Neural cell (in vitro differentiated cells): ENCODE results near the gene TET2. TPM values are rescaled to one million over a fixed set of nuclear protein-coding genes. Genes with fewer than 3 reads are reported as not detected.
A peak's percentile ranks its signal among the peaks of the same experiment; 100 is the strongest.

ENCODE experiments used
- H2AFZ ChIP-seq: fragments of 200-600, 300-800 bp; sonication (generic), shearing (Covaris generic); 2 replicates; pipeline ENCODE4 v1.6.0; 2014; ENCODE audit warnings: low read depth, mild to moderate bottlenecking, antibody characterized with exemption, low read length, moderate library complexity
- H3F3A ChIP-seq: fragments of 200-600 bp; shearing (Covaris generic); 2 replicates; pipeline ENCODE4 v1.6.1; 2016; ENCODE audit warnings: mild to moderate bottlenecking, moderate library complexity, mixed read lengths, antibody characterized with exemption, low read length; ENCODE audit not compliant: insufficient read depth, poor library complexity, severe bottlenecking
- H3K27ac ChIP-seq: fragments of 200-600, 300-800 bp; sonication (generic), shearing (Covaris generic); 2 replicates; pipeline ENCODE4 v1.5.1; 2014; ENCODE audit warnings: mild to moderate bottlenecking, low read length, moderate library complexity
- H3K27me3 ChIP-seq: fragments of 300-800, 200-600 bp; sonication (generic), shearing (Covaris generic); 2 replicates; pipeline ENCODE4 v1.6.0; 2014; ENCODE audit warnings: mild to moderate bottlenecking, low read depth, low read length, moderate library complexity; ENCODE audit not compliant: insufficient read depth
- H3K36me3 ChIP-seq: fragments of 300-800, 200-600 bp; sonication (generic), shearing (Covaris generic); 2 replicates; pipeline ENCODE4 v1.5.1; 2014; ENCODE audit warnings: mild to moderate bottlenecking, antibody characterized with exemption, low read length, moderate library complexity; ENCODE audit not compliant: insufficient read depth
- H3K4me2 ChIP-seq: fragments of 300-800, 200-600 bp; sonication (generic), shearing (Covaris generic); 2 replicates; pipeline ENCODE4 v1.6.0; 2014; ENCODE audit warnings: mild to moderate bottlenecking, low read length
- H3K4me3 ChIP-seq: fragments of 300-800, 200-600 bp; sonication (generic), shearing (Covaris generic); 2 replicates; pipeline ENCODE4 v1.5.1; 2014; ENCODE audit warnings: mild to moderate bottlenecking, low read length, moderate library complexity
- H3K79me2 ChIP-seq: fragments of 200-600 bp; shearing (Covaris generic); replicated peaks from 2 replicates; pipeline ENCODE4 v1.6.0; 2014; ENCODE audit warnings: mild to moderate bottlenecking, low read length, moderate library complexity; ENCODE audit not compliant: insufficient read depth
- H3K9ac ChIP-seq: fragments of 300-800, 200-600 bp; sonication (generic), shearing (Covaris generic); 2 replicates; pipeline ENCODE4 v1.6.1; 2016; ENCODE audit warnings: mild to moderate bottlenecking, low read length, mixed read lengths
- H3K9me2 ChIP-seq: fragments of 200-600 bp; shearing (Covaris generic); 2 replicates; pipeline ENCODE4 v1.6.1; 2016; ENCODE audit warnings: mild to moderate bottlenecking, low read length, mixed read lengths; ENCODE audit not compliant: insufficient read depth
- H3K9me3 ChIP-seq: fragments of 200-600, 300-800 bp; sonication (generic), shearing (Covaris generic); 2 replicates; pipeline ENCODE4 v1.6.1; 2016; ENCODE audit warnings: mild to moderate bottlenecking, mixed run types, low read length, moderate library complexity, mixed read lengths
- H4K20me1 ChIP-seq: fragments of 200-600 bp; shearing (Covaris generic); 2 replicates; pipeline ENCODE4 v1.6.1; 2016; ENCODE audit warnings: mild to moderate bottlenecking, mixed run types; ENCODE audit not compliant: insufficient read depth
- CTCF ChIP-seq: fragments of 450-650 bp; IDR thresholded peaks from 2 replicates; pipeline ENCODE4 v1.5.1; 2014; ENCODE audit warnings: antibody characterized with exemption, mild to moderate bottlenecking, moderate library complexity; ENCODE audit not compliant: poor library complexity, severe bottlenecking
- EP300 ChIP-seq: fragments of 450-650 bp; conservative IDR thresholded peaks from 2 replicates; pipeline ENCODE4 v1.6.1; 2014; ENCODE audit warnings: antibody characterized with exemption, mild to moderate bottlenecking, moderate library complexity; ENCODE audit not compliant: poor library complexity, severe bottlenecking
- EZH2 ChIP-seq: fragments of 200-600, 300-800 bp; shearing (Covaris generic), sonication (generic); IDR thresholded peaks from 2 replicates; pipeline ENCODE4 v1.6.1; 2014; ENCODE audit warnings: antibody characterized with exemption, low read length, borderline replicate concordance, mild to moderate bottlenecking; ENCODE audit not compliant: insufficient read depth, poor library complexity, severe bottlenecking
- MXI1 ChIP-seq: fragments of 450-650 bp; conservative IDR thresholded peaks from 2 replicates; pipeline ENCODE4 v1.6.1; 2014; ENCODE audit warnings: antibody characterized with exemption, mild to moderate bottlenecking; ENCODE audit not compliant: poor library complexity, severe bottlenecking
- POLR2AphosphoS5 ChIP-seq: IDR thresholded peaks from 2 replicates; pipeline ENCODE4 v1.6.1; 2012
- RAD21 ChIP-seq: fragments of 450-650 bp; conservative IDR thresholded peaks from 2 replicates; pipeline ENCODE4 v1.6.1; 2014; ENCODE audit warnings: antibody characterized with exemption, mild to moderate bottlenecking, moderate library complexity
- REST ChIP-seq: IDR thresholded peaks from 2 replicates; pipeline ENCODE4 v1.6.1; 2012; ENCODE audit warnings: borderline replicate concordance
- SMC3 ChIP-seq: fragments of 450-650 bp; conservative IDR thresholded peaks from 2 replicates; pipeline ENCODE4 v1.6.1; 2014; ENCODE audit warnings: antibody characterized with exemption, mild to moderate bottlenecking, moderate library complexity; ENCODE audit not compliant: poor library complexity
- TAF1 ChIP-seq: IDR thresholded peaks from 2 replicates; pipeline ENCODE4 v1.6.1; 2012; ENCODE audit warnings: low read depth
- polyA plus RNA-seq: library from polyadenylated mRNA; depleted of rRNA; stranded (reverse); fragments of >200 nt; gene quantifications from 2 replicates; pipeline ENCODE4 v1.2.3, GENCODE V29; 2014

Gene TET2
- polyA plus RNA-seq, 1 donor from 2014 or later, result 27.1 TPM

- Histone ChIP-seq H3K9ac (peak overlapping the region; percentile 9), H4K20me1 (no peaks in the 10 kb centered on the region), H3K4me3 (no peak overlapping the region), H3K9me2 (no peaks in the 10 kb centered on the region), H3F3A (peaks cover 3% of the 10 kb centered on the region), H3K4me2 (no peak overlapping the region), H3K27ac (peak overlapping the region; percentile 64), H3K79me2 (peaks cover 58% of the 10 kb centered on the region), H2AFZ (no peak overlapping the region), H3K36me3 (no peaks in the 10 kb centered on the region), H3K27me3 (no peaks in the 10 kb centered on the region), H3K9me3 (no peaks in the 10 kb centered on the region)
- no peak for TF ChIP-seq RAD21
- TF ChIP-seq MXI1, result no peak
- TF ChIP-seq TAF1, result no peak
Observed at GRCh38 chr4:105215609-105216313, 69.1 kb downstream of the TET2 start.

- no peaks in the 10 kb centered on the region for H4K20me1 ChIP-seq
- H2AFZ ChIP-seq, result no peak overlapping the region
- peak overlapping the region; percentile 95 for H3K27ac ChIP-seq
- no peaks in the 10 kb centered on the region for H3K27me3 ChIP-seq
- H3K36me3 ChIP-seq, result no peaks in the 10 kb centered on the region
- peak overlapping the region; percentile 59 for H3K9ac ChIP-seq
- no peaks in the 10 kb centered on the region for H3K9me3 ChIP-seq
- peaks cover 6% of the 10 kb centered on the region for H3F3A ChIP-seq
- peak overlapping the region; percentile 54 for H3K4me3 ChIP-seq
- peak overlapping the region; percentile 81 for H3K4me2 ChIP-seq
- H3K9me2 ChIP-seq, result no peaks in the 10 kb centered on the region
- peaks cover 39% of the 10 kb centered on the region for H3K79me2 ChIP-seq
- TF ChIP-seq RAD21, result no peak
Observed at GRCh38 chr4:105225500-105225899, 78.8 kb downstream of the TET2 start.

GRCh38 chr4:105227054-105227453 is 80.4 kb downstream of the TET2 start:
- H3F3A ChIP-seq, result peaks cover 6% of the 10 kb centered on the region
- peaks cover 46% of the 10 kb centered on the region for H3K79me2 ChIP-seq
- H3K4me3 ChIP-seq, result no peak overlapping the region
- TF ChIP-seq TAF1, result no peak
- TF ChIP-seq REST, result no peak
- TF ChIP-seq CTCF, result no peak
- no peak for TF ChIP-seq EP300
- TF ChIP-seq RAD21, result no peak
- no peak for TF ChIP-seq POLR2AphosphoS5
- no peak for TF ChIP-seq SMC3
- no peak for TF ChIP-seq MXI1
- TF ChIP-seq EZH2, result no peak
- no peaks in the 10 kb centered on the region for H3K27me3 ChIP-seq
- no peaks in the 10 kb centered on the region for H3K36me3 ChIP-seq
- peak overlapping the region; percentile 95 for H3K27ac ChIP-seq
- no peak overlapping the region for H3K4me2 ChIP-seq
- H3K9me3 ChIP-seq, result no peaks in the 10 kb centered on the region
- H2AFZ ChIP-seq, result no peak overlapping the region
- H4K20me1 ChIP-seq, result no peaks in the 10 kb centered on the region
- H3K9me2 ChIP-seq, result no peaks in the 10 kb centered on the region
- H3K9ac ChIP-seq, result no peak overlapping the region
